ENCODE results near the gene HEY2.
"Not testable (repeated sequence)": the region's sequence is repeated elsewhere in the genome, so short reads cannot be mapped to it uniquely, and the experiment has no call there.

HEY2 gene

DNA sequence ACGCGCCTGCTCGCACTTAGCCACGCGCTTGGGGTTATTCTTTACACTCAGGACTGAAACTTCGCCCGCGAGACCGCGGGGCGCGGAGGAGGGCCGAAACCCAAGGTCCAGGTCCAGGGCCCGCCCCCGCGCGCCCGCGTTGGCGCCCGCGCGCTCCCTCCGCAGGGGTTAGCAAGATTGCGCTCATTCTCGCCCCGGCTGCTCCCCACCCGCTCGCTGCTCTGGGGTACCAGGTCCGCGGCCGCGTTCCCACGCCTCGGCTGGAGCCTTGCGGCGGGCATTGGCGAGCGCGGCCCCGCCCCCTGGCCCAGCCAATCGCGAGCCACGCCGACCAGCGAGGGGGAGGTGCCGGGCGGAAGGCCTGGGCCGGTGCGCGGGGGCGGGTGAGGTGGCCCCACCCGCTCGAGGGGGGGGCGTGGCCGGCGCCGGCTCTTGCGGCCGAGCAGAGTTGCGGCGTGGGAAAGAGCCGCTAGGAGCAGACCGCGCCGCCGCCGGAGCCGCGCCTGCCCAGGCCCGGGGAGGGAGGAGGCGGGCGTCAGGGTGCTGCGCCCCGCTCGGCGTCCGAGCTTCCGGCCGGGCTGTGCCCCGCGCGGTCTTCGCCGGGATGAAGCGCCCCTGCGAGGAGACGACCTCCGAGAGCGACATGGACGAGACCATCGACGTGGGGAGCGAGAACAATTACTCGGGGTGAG is at the start of gene HEY2:
Gene HEY2, plus strand, starts transcription at position 460 of the 692 bp plus-strand sequence. Its CDS starts 145 bp downstream, at position 605.
- DNase-seq (ENCODE audit: low read depth, low spot score), result peak; percentile 40

- DNase-seq (ENCODE audit: low read depth, low spot score), result no peak
These were observed 48.7 kb upstream of the HEY2 start for GRCh38 chr6:125700581-125701353.

GRCh38 chr6:125701354-125701668 is 48.1 kb upstream of the HEY2 start:
- no peak for DNase-seq (ENCODE audit: low read depth, low spot score)

- not testable (repeated sequence) for DNase-seq (ENCODE audit: low read depth, low spot score)
These were observed 45.5 kb upstream of the HEY2 start for GRCh38 chr6:125703882-125704281.

GRCh38 chr6:125707615-125708243 is 41.7 kb upstream of the HEY2 start:
- DNase-seq (ENCODE audit: low read depth, low spot score), result no peak

DNA sequence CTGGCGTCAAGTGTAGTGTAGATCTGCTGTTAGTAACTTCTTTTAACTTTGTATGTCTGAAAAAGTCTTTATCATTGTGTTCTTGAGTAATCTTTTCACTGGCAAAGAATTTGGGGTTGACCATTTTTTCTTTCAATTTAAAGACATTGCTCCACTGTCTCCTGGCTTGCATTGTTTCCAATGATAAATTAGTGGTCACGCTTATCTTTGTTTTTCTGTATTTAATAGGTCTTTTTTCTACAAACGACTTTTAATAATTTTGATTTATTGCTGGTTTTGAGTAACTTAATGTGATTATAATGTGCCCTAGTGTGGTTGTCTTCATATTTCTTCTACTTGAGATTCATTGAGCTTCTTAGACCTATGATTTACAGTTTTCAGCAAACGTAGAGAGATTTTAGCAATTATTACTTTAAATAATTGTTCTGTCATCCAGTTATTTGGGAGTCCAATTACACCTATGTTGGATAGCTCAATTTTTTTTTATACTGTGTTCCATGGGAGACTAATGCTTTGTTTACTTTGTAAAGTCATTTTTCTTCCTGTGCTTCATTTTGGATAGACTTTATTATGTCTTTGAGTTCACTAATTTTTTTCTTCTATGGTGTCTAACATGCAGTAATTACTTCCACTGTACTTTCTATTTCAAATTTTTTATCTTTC is 38.3 kb upstream of the HEY2 start:
- DNase-seq (ENCODE audit: low read depth, low spot score), result no peak

GRCh38 chr6:125714441-125715090 is 34.9 kb upstream of the HEY2 start:
- no peak for DNase-seq (ENCODE audit: low read depth, low spot score)

DNA sequence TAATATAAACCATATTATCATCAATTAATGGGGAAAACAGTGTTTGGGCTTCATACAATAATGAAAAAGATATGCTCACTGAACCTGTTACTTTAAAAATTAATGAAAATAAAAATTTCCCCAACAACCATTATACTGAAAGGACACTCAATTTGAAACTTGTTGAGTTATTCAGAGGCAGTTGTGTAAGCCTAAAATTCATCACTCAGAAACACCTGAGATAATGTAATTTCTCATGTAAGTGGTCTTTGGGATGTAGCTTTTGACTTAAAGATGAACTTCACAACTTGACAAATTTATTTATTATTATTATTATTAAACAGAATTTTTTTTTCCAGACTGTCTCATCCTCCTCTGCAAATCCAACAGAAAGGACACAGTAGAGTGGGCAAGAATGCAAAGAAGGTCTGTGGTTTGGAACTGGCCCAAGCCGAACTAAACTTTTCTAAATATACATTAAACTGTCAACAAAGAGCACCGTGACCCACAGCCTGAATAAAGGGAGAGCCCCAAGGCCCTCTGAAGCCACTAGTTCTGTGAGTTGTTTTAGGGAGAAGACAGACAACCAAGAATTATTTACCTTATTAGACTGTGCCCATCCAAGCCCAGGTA is 32.2 kb upstream of the HEY2 start:
- DNase-seq (ENCODE audit: low read depth, low spot score), result no peak

DNA sequence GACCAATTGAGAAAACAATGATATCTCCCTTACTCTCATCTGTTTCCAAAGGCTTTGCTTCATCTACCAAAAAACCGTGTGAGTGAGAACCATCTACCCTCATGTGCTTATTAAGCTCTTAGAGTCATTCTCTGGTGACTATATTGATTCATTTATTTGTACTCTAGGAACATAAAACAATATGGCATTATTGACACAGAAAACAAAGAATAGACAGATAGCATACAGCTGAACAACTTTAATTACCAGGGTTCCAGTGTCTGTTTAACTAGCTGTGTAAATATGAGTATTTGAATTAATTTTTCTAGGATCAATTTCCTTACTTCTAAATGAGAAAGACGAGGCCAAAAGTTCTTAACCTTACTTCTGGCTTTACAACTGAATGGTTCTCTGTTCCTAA is 31.3 kb upstream of the HEY2 start:
- no peak for DNase-seq (ENCODE audit: low read depth, low spot score)

DNA sequence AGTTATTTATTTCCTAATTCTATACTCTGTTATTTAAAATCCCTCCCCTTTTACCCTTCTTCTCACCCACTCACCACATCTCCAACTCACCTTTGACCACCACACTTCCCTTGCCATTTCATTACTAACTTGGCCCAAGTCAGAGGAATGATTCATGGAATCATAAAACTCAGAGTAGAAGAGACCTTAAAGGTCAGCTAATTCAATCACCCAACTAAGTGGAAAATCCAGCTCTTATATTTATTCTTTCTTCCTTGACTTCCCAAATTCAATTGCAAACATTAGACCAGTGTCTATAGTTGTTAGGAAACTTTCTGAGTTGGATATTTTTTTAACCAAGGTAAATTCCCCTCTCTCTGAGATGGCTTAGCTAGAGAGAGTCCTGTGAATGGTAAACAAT is 26.5 kb upstream of the HEY2 start:
- no peak for DNase-seq (ENCODE audit: low read depth, low spot score)

- no peak for DNase-seq (ENCODE audit: low read depth, low spot score)
These were observed 22.2 kb upstream of the HEY2 start for GRCh38 chr6:125727216-125727615.

DNA sequence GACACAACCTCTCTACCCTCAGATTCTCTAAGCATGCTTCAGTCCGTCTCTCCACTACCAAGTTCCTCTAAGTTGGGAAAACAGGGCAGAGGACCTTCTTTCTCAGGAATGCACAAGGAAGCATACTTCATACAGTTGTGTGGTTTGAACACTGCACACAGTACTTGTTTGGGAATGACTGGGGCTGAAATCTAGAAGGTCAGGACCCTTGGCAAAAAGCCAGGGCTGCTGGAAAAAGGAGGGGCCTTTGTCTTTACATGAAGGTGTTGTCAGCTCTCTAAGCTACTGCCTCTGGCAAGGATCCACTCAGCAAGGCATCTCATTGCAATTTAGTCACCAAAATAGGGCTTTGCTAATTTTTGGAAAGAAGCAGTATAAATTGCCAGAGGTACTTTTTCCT is 20.7 kb upstream of the HEY2 start:
- no peak for DNase-seq (ENCODE audit: low read depth, low spot score)

GRCh38 chr6:125729983-125730382 is 19.4 kb upstream of the HEY2 start:
- DNase-seq (ENCODE audit: low read depth, low spot score), result no peak

DNA sequence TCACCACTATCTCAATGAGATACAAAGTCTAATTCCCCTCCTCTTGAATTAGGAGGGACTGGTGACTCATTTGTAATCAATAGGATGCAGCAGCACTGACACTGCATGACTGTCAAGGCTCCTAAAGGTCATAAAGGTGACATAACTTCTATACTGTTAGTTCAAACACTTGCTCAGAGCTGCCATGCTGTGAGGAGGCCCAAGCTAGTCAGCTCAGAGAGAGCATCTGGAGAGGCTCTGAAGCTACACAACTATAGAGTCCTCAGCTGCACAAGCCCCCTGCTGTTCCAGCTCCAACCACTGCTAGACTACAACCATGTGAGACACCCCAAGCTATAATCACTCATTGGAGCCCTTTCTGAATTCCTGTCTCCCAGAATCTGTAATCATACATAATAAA is 17.0 kb upstream of the HEY2 start:
- DNase-seq (ENCODE audit: low read depth, low spot score), result no peak

- no peak for DNase-seq (ENCODE audit: low read depth, low spot score)
These were observed 15.7 kb upstream of the HEY2 start for GRCh38 chr6:125733516-125734300.

DNA sequence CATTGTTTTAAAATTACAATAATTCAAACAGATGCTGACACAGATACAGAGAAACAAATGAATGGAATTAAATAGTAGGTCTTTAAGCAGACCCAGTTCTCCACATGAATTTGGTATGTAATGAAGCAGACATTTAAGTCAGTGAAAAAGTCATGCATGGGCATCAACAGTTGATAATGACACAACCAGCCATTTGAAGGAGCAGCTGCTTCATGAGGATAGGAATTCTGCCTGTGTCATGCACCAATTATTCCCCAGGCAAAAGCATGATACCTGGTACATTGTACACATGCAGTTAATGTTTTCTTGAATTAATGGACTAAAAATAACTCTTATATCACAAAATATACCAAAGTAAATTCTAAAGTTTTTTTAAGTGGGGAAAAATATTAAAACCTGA is 11.2 kb upstream of the HEY2 start:
- no peak for DNase-seq (ENCODE audit: low read depth, low spot score)

DNA sequence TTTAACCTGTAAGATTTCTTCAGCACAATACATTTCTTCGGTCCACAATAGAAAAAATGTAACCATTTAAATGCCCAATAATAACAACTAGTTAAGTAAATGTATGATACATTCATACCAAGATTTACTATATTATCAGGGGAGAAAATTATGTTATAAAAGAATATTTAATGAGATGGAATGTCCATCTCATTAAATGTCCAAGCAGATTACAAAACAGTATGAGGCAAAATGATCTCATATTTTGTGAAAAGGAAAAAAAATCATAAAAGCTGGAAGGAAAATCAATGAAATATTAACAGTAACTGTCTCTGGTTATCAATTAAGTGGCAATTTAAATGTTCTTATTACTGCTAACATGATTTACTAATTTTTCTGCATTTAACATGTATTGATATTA is 10.1 kb upstream of the HEY2 start:
- DNase-seq (ENCODE audit: low read depth, low spot score), result no peak

DNA sequence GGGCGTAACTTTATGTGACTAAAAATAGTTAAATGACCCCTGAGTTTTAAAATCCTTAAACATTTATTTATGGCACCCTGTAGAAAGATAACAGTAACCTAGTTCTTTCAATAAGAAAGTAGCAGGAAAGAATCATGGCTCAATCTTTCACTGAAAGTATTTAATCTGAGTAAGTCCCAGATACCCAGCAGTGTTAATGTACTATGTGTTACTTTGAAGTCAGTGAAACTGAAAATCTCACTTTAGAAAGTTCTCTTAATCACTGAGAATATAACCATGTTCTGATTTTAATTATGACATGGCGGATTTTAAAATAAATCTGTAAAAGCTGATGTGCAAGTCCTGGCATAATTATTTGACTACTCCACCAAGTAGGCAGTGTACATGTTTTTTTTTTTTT is 8.1 kb upstream of the HEY2 start:
- DNase-seq (ENCODE audit: low read depth, low spot score), result no peak

- no peak for DNase-seq (ENCODE audit: low read depth, low spot score)
These were observed 7.4 kb upstream of the HEY2 start for GRCh38 chr6:125742024-125742423.

DNA sequence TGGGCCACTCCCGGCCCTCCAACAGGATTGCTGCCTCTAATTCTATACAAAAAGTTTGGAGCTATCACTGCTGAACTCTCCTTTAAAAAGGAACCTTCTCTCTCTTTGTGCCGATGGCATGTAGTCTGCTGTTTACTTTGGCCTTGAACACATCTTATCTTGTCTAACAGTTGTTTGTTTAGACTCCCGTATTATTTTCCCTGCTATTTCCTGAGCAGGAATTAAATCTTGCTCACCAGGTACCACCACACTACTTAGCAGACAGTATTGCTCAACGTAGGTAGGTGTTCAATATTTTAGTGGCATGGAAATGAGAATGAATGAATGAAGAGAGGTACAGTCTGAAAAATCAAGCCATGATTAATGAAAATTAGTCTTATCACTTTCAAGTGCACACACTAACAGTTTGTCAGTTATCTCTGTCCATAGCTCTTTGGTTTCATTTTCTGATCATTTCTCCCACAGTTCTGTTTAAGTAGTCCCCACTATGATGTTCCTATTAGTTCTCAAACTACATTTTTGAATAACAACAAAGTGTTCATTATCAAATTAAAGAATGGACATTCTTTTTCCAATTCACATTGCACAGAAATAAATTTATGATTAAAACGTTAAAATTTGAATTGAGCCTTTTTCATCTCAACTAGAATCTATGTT is 6.8 kb upstream of the HEY2 start:
- DNase-seq (ENCODE audit: low read depth, low spot score), result no peak

All from activated CD4-positive, CD25-positive, alpha-beta regulatory T cell treated with anti-CD3 and anti-CD28 coated beads, Interleukin-2, amount 50 U/mL, for 16 hours (primary cell).